ENCODE results near the gene HDAC10.
"Not testable (repeated sequence)": the region's sequence is repeated elsewhere in the genome, so short reads cannot be mapped to it uniquely, and the experiment has no call there.

HDAC10 gene

GRCh38 chr22:50215297-50216054 lies 35.6 kb downstream of the HDAC10 start:
- no peak for DNase-seq

GRCh38 chr22:50213263-50213662 lies 37.8 kb downstream of the HDAC10 start:
- no peak for DNase-seq

- no peak for DNase-seq
Measured at GRCh38 chr22:50211147-50211546, 39.9 kb downstream of the HDAC10 start.

- no peak for DNase-seq
Measured at GRCh38 chr22:50210378-50211139, 40.5 kb downstream of the HDAC10 start.

- DNase-seq = peak; percentile 74
Measured at GRCh38 chr22:50209893-50210292, 41.2 kb downstream of the HDAC10 start.

- DNase-seq = no peak
Measured at GRCh38 chr22:50208939-50209892, 41.8 kb downstream of the HDAC10 start.

GRCh38 chr22:50208430-50208938 lies 42.6 kb downstream of the HDAC10 start:
- DNase-seq = no peak

GRCh38 chr22:50207383-50208140 lies 43.5 kb downstream of the HDAC10 start:
- no peak for DNase-seq

GRCh38 chr22:50206599-50206998 lies 44.5 kb downstream of the HDAC10 start:
- DNase-seq = no peak

GRCh38 chr22:50205781-50206569 lies 45.1 kb downstream of the HDAC10 start:
- no peak for DNase-seq

- DNase-seq = not testable (repeated sequence)
Measured at GRCh38 chr22:50204998-50205397, 46.1 kb downstream of the HDAC10 start.

GRCh38 chr22:50204571-50204970 lies 46.5 kb downstream of the HDAC10 start:
- DNase-seq = no peak

GRCh38 chr22:50203288-50203687 lies 47.8 kb downstream of the HDAC10 start:
- no peak for DNase-seq

- no peak for DNase-seq
Measured at GRCh38 chr22:50202130-50202666, 48.9 kb downstream of the HDAC10 start.

GRCh38 chr22:50201191-50202129 lies 49.6 kb downstream of the HDAC10 start:
- DNase-seq = no peak

- peak; percentile 90 for DNase-seq
Measured at GRCh38 chr22:50200461-50201190, 50.4 kb downstream of the HDAC10 start, which contains the start of gene SELENOO. TSS of gene SELENOO (plus strand) at chr22:50201011. CDS start at chr22:50201037, 26 bp downstream.

- DNase-seq = no peak
Measured at GRCh38 chr22:50199829-50200460, 51.1 kb downstream of the HDAC10 start.

GRCh38 chr22:50199251-50199721 lies 51.8 kb downstream of the HDAC10 start:
- DNase-seq = no peak

Data from activated T-cell treated with anti-CD3 and anti-CD28 coated beads, Interleukin-2, amount 50 U/mL, for 1 hour (primary cell).